Measurements from ENCODE around the gene CBR3.
A peak's percentile ranks its signal among the peaks of the same experiment; 100 is the strongest.
"Not testable (repeated sequence)": the region's sequence is repeated elsewhere in the genome, so short reads cannot be mapped to it uniquely, and the experiment has no call there.

CBR3 gene

DNA sequence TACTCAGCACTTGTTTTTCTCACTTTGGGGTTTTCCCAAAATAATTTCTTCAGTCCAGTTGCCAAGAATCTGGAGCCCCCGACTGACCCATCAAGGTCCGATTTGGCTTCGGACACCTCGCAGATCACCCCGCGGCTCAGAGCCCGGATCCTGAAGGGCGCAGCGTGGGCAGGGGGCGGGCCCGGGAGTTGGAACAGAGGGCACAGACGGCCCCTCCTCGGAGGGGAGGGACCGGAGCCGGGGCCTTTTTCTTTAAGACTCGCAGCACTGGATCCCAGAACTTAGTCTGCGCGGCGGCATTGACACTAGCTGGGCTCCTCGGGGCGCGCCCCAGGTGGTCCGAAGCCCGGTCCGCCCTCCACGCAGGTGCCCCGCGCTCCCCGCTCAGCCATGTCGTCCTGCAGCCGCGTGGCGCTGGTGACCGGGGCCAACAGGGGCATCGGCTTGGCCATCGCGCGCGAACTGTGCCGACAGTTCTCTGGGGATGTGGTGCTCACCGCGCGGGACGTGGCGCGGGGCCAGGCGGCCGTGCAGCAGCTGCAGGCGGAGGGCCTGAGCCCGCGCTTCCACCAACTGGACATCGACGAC is at the start of gene CBR3:
Gene CBR3, plus strand, starts transcription at position 277 of the 588 bp plus-strand sequence. Its CDS starts 114 bp downstream, at position 391.
- Histone ChIP-seq H3K4me3 (peak within 1 kb of the TSS; percentile 51), H3K36me3 (replicated peaks) (no peaks in the 10 kb centered on the region), H3K4me1 (peaks cover 13% of the 10 kb centered on the region), H3K27me3 (ENCODE audit: low read depth) (no peaks in the 10 kb centered on the region), H3K9me3 (no peaks in the 10 kb centered on the region)
- DNase-seq (ENCODE audit: low spot score in 2 of 2): peak in 1 of 2 experiments; percentile 70
- in situ Hi-C loops (cut with MboI; ENCODE audit: low sequenced_read_pairs): no loop called here

DNA sequence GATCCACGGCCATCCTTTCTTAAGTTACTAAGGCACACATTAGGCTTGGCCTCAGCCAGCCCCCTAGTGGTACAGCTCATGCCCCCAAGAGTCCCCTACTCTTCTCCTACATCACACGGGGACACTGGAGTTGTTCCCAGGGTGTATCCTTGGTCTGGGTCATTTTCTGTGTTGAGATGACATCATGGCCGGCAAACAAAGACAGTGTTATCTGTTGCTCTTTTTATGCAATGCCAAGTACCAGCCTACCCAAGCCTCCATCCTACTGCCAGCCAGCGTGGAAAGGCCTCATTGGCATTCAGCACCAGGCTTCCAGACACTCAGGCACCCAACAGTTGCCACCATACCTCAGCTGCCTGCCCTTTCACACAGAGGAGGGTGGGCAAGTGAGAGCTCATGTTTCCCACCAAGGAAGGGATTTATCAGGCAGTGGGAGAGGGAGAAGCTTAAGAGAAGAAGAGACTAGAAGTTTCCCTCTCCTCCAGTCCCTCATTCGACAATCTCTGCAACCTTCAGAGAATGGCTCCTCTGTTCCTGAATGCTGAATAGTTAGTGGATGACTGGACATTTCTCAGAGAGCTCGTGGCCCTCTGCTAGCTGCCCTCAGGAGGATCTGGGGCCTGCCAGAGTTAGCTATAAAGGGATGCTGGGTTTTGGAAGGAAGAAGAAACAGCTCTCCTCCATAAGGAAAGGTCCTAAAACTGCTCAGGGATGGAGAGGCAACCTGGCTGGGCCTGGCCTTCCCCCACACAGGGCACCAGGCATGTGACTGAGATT is 47.3 kb upstream of the CBR3 start:
- H3K27me3 ChIP-seq (ENCODE audit: low read depth): no peaks in the 10 kb centered on the region
- no peak overlapping the region for H3K4me3 ChIP-seq
- DNase-seq (ENCODE audit: low spot score in 2 of 2): no peak
- no peaks in the 10 kb centered on the region for H3K4me1 ChIP-seq
- H3K9me3 ChIP-seq: no peaks in the 10 kb centered on the region
- H3K36me3 ChIP-seq (replicated peaks): no peaks in the 10 kb centered on the region
- in situ Hi-C loops (cut with MboI; ENCODE audit: low sequenced_read_pairs): no loop called here

DNA sequence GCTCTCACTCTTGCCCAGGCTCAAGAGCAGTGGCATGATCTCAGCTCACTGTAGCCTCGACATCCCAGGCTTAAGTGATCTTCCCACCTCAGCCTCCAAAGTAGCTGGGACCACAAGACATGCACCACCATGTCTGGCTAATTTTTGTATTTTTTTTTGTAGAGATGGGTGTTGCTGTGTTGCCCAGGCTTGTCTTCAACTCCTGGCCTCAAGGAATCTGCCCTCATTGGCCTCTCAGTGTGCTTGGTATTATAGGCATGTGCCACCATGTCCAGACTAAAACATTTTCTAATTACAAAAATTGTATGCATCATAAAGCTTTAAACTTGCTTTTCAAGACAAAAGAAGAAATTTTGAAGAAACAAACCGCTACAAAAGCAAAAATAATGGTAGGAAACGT is 44.9 kb upstream of the CBR3 start:
- no peak overlapping the region for H3K4me3 ChIP-seq
- H3K4me1 ChIP-seq: no peaks in the 10 kb centered on the region
- H3K27me3 ChIP-seq (ENCODE audit: low read depth): no peaks in the 10 kb centered on the region
- in situ Hi-C loops (cut with MboI; ENCODE audit: low sequenced_read_pairs): no loop called here
- DNase-seq (ENCODE audit: low spot score in 2 of 2): no peak
- peaks cover 7% of the 10 kb centered on the region; the same call in 1 of the 2 replicates for H3K9me3 ChIP-seq
- H3K36me3 ChIP-seq (replicated peaks): no peaks in the 10 kb centered on the region

DNA sequence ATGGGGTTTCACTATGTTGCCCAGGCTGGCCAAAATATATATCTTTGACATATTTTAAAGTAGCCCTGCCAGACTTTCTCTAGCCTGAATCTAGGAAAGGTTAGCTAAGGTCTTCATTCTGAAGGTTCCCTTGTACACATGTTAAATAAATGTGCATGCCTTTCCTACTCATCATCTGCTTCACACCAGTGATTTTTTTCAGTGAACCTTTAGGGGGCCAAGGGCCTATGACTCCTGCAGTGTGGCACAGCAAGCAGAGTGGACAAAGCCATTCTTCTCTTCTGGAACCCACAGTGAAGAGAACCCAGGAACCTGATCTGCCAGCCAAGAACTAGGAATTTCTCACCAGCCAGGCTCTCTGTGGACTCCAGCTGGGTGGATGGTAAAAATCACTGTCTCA is 42.2 kb upstream of the CBR3 start:
- H3K9me3 ChIP-seq: peaks cover 7% of the 10 kb centered on the region; the same call in 1 of the 2 replicates
- no peaks in the 10 kb centered on the region for H3K27me3 ChIP-seq (ENCODE audit: low read depth)
- in situ Hi-C loops (cut with MboI; ENCODE audit: low sequenced_read_pairs): no loop called here
- H3K4me1 ChIP-seq: no peaks in the 10 kb centered on the region
- no peak overlapping the region for H3K4me3 ChIP-seq
- H3K36me3 ChIP-seq (replicated peaks): no peaks in the 10 kb centered on the region
- DNase-seq (ENCODE audit: low spot score in 2 of 2): no peak

DNA sequence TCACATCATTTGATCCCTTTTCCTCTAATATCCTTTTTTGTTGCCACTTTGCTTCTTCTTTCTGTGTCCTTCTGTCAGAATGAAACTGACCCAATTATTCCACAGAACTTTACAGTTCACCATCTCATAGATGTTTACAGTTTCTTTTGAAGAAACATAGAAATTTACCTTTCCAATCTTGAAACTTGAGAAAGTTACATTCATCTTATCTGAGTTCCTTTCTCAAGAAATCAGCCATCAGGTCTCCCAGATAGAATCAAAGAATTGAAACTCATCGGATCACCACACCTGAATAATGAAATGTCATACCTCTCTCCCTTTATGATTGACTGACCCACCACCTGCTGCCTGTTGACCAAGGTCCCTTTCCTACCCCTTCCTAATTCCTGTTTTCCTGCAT is 41.4 kb upstream of the CBR3 start:
- no peaks in the 10 kb centered on the region for H3K36me3 ChIP-seq (replicated peaks)
- H3K4me1 ChIP-seq: no peaks in the 10 kb centered on the region
- no peak for DNase-seq (ENCODE audit: low spot score in 2 of 2)
- in situ Hi-C loops (cut with MboI; ENCODE audit: low sequenced_read_pairs): no loop called here
- H3K9me3 ChIP-seq: peaks cover 7% of the 10 kb centered on the region; the same call in 1 of the 2 replicates
- H3K4me3 ChIP-seq: no peak overlapping the region
- no peaks in the 10 kb centered on the region for H3K27me3 ChIP-seq (ENCODE audit: low read depth)

DNA sequence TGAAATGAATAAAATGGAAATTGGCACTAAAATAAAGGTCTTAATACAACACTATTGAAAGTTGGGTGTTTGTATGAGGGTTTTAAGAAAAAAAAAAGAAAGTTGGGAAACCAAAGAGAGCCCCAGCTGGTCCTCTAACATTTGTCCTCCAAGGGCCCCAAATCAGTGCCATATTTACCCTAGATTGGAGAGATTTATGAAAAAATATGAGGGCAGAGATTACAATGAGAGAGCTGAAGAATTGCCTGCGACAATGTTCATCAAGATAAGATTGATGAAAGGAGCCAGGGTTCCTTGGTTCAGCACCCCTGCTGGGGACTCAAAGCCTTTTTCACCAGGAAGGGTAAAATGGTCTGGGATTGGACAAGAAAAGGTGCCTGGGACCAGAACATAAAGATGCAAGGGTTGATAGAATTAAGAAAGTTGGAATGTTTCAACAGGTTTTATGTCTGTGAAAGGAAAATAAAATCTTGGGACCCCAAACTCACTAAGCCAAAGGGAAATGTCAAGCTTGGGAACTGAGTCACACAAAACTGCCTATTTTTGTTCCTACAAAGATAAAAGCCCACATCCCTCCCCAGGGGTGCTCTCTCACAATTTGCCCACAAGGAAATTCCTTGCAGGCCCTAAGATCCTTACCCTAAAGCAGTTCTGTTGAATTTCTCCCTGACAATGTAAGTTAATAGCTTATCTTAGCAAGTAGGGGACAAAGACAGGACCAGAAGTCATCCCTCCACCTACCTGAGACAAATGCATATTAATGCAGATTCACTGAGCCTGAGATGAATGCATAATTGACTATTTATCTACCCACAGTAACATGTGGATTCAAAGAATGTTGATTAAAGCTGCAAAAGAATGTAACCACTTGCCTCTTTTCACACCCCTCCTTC is 38.2 kb upstream of the CBR3 start:
- no peak overlapping the region for H3K4me3 ChIP-seq
- H3K9me3 ChIP-seq: peaks cover 7% of the 10 kb centered on the region; the same call in 1 of the 2 replicates
- in situ Hi-C loops (cut with MboI; ENCODE audit: low sequenced_read_pairs): no loop called here
- DNase-seq (ENCODE audit: low spot score in 2 of 2): no peak
- H3K4me1 ChIP-seq: no peaks in the 10 kb centered on the region
- H3K36me3 ChIP-seq (replicated peaks): no peaks in the 10 kb centered on the region
- H3K27me3 ChIP-seq (ENCODE audit: low read depth): no peaks in the 10 kb centered on the region

DNA sequence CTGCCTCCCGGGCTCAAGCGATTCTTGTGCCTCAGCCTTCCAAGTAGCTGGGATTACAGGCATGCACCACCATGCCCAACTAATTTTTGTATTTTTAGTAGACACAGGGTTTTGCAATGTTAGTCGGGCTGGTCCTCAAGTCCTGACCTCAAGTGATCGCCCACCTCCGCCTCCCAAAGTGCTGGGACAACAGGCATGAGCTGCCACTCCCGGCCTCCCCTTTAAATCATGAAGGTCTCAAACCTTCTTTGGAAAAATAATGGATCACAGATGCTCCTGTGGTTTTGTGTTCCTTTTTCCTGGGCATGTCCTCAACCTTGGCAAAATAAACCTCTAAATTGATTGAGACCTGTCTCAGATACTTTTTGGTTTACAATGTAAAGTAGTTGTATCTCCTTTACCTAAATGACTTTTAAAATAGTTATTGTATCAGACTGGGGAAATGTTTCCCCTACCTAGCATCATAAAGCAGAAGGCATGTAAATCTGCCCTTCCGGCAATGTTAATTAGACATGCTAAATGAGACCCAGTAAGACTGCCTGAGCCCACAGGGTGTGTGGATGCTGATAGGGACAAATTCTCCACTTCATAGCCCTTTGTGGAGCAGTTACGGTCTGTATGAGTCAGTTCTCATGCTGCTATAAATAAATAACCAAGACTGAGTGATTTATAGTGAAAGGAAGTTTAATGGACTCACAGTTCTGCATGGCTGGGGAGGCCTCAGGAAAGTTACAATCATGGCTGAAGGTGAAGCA is 37.3 kb upstream of the CBR3 start:
- DNase-seq (ENCODE audit: low spot score in 2 of 2): no peak
- in situ Hi-C loops (cut with MboI; ENCODE audit: low sequenced_read_pairs): no loop called here

DNA sequence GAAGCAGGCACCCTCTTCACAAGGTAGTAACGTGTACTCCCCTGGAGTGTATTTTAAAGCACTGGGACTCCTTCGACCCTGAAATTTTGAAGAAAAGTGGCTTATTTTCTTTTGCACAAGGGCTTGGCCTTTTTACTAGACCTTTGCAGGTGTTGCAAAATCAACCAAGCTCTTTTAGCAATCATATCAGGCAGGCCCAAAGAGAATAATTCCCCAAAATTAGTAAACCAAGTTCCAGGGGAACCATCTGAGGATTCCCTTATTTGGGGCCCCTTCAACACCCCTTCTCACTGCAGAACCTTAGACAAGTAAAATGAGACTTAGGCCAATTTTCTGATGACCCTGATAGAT is 36.7 kb upstream of the CBR3 start:
- Histone ChIP-seq H3K4me3 (no peak overlapping the region), H3K27me3 (ENCODE audit: low read depth) (no peaks in the 10 kb centered on the region), H3K36me3 (replicated peaks) (no peaks in the 10 kb centered on the region), H3K4me1 (no peaks in the 10 kb centered on the region), H3K9me3 (peaks cover 7% of the 10 kb centered on the region; the same call in 1 of the 2 replicates)
- in situ Hi-C loops (cut with MboI; ENCODE audit: low sequenced_read_pairs): no loop called here
- DNase-seq (ENCODE audit: low spot score in 2 of 2): no peak

More for the DNA sequence above, 37.3 kb upstream of the CBR3 start:
- Histone ChIP-seq H3K9me3 (peaks cover 7% of the 10 kb centered on the region; the same call in 1 of the 2 replicates), H3K36me3 (replicated peaks) (no peaks in the 10 kb centered on the region), H3K4me1 (no peaks in the 10 kb centered on the region), H3K4me3 (no peak overlapping the region), H3K27me3 (ENCODE audit: low read depth) (no peaks in the 10 kb centered on the region)

DNA sequence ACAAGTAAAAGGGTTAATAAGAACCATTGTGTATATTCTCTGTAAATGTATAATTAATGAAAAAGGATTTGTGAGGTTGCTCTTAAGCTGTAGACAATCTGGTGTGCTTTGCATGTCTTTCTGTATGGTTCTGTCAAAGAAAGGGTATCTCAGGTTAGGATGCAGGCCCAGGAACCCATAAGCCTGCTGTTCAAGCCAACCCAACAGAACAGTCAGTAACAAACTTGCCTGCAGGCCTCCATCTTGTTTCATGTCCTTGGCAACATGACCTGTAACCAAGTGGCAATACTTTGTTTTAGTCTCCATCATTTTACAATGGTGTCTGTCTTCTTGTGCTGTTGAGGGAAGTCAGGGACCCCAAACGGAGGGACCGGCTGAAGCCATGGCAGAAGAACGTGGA is 35.9 kb upstream of the CBR3 start:
- H3K4me3 ChIP-seq: no peak overlapping the region

DNA sequence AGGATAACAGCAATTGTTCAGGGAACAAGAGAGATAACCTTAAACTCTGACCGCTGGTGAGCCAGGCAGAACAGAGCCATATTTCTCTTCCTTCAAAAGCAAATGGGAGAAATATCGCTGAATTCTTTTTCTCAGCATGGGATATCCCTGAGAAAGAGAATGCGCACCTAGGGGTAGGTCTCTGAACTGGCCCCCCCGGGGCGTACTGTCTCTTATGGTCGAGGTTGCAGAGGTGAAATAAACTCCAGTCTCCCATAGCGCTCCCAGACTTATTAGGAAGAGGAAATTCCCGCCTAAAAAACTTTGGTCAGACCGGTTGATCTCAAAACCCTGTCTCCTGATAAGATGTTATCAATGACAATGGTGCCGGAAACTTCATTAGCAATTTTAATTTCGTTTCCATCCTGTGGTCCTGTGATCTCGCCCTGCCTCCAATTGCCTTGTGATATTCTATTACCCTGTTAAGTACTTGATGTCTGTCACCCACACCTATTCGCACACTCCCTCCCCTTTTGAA is 35.1 kb upstream of the CBR3 start:
- H3K4me1 ChIP-seq; H3K9me3 ChIP-seq; H3K36me3 ChIP-seq (replicated peaks); in situ Hi-C loops (cut with MboI; ENCODE audit: low sequenced_read_pairs); H3K4me3 ChIP-seq; H3K27me3 ChIP-seq (ENCODE audit: low read depth); DNase-seq (ENCODE audit: low spot score in 2 of 2): not testable (repeated sequence)

More for the DNA sequence above, 35.9 kb upstream of the CBR3 start:
- Histone ChIP-seq H3K4me1 (no peaks in the 10 kb centered on the region), H3K9me3 (peaks cover under 1% of the 10 kb centered on the region; the same call in 1 of the 2 replicates), H3K27me3 (ENCODE audit: low read depth) (no peaks in the 10 kb centered on the region), H3K36me3 (replicated peaks) (no peaks in the 10 kb centered on the region)
- DNase-seq (ENCODE audit: low spot score in 2 of 2): no peak
- in situ Hi-C loops (cut with MboI; ENCODE audit: low sequenced_read_pairs): no loop called here

DNA sequence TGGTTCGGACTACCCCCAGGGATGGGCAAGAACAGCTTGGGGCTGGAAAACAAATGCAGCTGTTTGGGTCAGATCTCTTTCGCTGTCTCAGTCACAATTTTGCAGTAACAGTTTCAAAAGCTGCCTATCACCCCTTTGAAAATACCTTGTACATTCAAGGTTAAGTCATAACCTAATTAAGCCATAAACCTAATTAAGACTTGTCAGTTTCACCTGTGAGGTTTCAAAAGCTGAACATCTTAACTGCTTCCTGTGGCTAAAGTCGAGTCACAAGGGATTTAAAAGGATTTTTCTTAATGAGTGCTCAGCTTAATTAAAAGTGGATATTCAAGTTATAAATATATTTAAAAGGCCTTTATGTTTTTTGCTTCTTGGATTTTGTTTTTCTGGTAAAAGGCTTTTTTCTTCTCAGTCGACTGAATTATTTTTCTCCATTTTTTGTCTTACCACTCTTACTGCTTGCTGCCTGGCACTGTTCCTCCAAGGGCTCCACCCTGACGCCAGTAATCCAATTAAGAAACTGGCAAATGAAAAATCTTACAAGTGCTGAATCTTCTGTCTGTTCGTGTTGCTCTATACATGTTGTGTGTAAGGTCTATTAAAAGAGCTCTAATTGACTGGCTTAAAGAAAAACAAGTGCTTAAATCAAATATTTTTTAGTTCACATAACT is 33.8 kb upstream of the CBR3 start:
- in situ Hi-C loops (cut with MboI; ENCODE audit: low sequenced_read_pairs): no loop called here
- Histone ChIP-seq H3K4me1 (no peaks in the 10 kb centered on the region), H3K9me3 (no peaks in the 10 kb centered on the region), H3K4me3 (no peak overlapping the region), H3K27me3 (ENCODE audit: low read depth) (peaks cover 13% of the 10 kb centered on the region), H3K36me3 (replicated peaks) (no peaks in the 10 kb centered on the region)
- DNase-seq (ENCODE audit: low spot score in 2 of 2): no peak

DNA sequence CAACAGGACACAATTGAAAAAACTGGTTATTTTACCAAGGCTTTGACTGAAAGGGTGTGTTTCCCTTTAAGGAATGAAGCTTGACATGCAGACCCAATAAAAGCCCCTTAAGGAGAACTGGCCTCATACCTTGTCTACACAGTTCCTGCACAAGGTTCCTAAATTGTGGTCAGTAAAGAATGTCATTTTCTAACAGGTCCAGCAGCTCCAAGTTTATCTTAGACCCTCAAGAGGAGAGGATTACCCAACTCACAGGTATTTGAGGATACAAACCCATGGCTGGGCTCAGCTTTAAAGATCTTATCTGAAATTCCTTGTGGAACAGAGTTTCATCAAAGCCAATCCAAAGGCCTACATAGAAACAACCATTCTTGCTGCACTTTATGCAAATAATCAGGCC is 31.4 kb upstream of the CBR3 start:
- Histone ChIP-seq H3K36me3 (replicated peaks) (no peaks in the 10 kb centered on the region), H3K9me3 (no peaks in the 10 kb centered on the region), H3K4me1 (no peaks in the 10 kb centered on the region), H3K27me3 (ENCODE audit: low read depth) (peaks cover 13% of the 10 kb centered on the region), H3K4me3 (no peak overlapping the region)
- in situ Hi-C loops (cut with MboI; ENCODE audit: low sequenced_read_pairs): no loop called here
- no peak for DNase-seq (ENCODE audit: low spot score in 2 of 2)
